ENCODE data around the gene UBN1.

DNA sequence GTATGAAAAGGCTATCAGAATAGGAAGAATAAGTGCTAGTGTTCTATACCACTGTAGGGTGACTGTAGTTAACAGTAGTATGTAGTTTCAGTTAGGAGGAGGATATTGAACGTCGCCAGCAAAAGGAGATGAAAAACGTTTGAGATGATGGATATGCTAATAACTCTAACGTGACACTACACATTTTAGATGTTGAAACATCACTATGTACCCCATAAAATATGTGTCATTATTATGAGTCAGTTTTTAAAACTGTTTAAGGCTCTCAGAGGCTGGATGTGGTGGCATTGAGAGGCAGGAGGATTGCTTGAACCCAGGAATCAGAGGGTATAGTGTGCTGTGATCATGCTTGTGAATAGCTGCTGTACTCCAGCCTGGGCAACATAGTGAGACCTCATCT lies 31.8 kb downstream of the UBN1 start:
- TF ChIP-seq, protein P1, sequence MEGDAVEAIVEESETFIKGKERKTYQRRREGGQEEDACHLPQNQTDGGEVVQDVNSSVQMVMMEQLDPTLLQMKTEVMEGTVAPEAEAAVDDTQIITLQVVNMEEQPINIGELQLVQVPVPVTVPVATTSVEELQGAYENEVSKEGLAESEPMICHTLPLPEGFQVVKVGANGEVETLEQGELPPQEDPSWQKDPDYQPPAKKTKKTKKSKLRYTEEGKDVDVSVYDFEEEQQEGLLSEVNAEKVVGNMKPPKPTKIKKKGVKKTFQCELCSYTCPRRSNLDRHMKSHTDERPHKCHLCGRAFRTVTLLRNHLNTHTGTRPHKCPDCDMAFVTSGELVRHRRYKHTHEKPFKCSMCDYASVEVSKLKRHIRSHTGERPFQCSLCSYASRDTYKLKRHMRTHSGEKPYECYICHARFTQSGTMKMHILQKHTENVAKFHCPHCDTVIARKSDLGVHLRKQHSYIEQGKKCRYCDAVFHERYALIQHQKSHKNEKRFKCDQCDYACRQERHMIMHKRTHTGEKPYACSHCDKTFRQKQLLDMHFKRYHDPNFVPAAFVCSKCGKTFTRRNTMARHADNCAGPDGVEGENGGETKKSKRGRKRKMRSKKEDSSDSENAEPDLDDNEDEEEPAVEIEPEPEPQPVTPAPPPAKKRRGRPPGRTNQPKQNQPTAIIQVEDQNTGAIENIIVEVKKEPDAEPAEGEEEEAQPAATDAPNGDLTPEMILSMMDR (IDR thresholded peaks at IDR 0.05) = no peak
- TF ChIP-seq POLR2A (IDR thresholded peaks at IDR 0.05) = no peak

All from Peyer's patch (tissue), 4 donors.